ENCODE data around the gene VEPH1. TPM values are rescaled to one million over a fixed set of nuclear protein-coding genes. Genes with fewer than 3 reads are reported as not detected.

VEPH1 gene
- total and polyA plus RNA-seq, 3 experiments from 2014 or later = not detected

DNA sequence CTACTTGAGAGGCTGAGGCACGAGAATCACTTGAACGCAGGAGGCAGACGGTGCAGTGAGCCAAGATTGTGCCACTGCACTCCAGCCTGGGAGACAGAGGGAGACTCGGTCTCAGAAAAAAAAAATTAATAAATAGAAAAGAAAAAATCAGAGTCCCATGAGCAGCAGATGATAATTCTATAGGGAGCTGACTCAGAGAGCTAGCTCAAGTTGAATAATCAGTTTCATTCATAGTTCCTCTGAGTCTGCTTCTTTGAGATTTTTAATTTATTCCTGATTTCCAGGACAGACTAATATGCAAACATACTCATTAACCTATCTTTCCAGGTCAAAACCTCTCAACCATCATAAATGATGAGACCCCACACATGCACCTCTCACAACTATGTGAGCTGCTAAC lies 121.6 kb downstream of the VEPH1 start:
- POLR2A ChIA-PET = no interaction called here
- peaks cover 3% of the 10 kb centered on the region in 2 donors for H3K27me3 Mint-ChIP-seq
- no peaks in the 10 kb centered on the region for H3K9me3 Mint-ChIP-seq
- no peak for DNase-seq
- no peak overlapping the region for H3K27ac ChIP-seq (ENCODE audit: low read depth, low read length)
- H3K4me1 Mint-ChIP-seq = no peaks in the 10 kb centered on the region
- H3K27ac Mint-ChIP-seq = no peak overlapping the region
- H3K4me1 ChIP-seq (ENCODE audit: insufficient read depth, low read length) = no peaks in the 10 kb centered on the region
- CTCF ChIA-PET = no interaction called here
- no peak overlapping the region for H3K4me3 Mint-ChIP-seq
- no peaks in the 10 kb centered on the region for H3K27me3 ChIP-seq (ENCODE audit: insufficient read depth, low read length, poor library complexity, severe bottlenecking)
- H3K36me3 Mint-ChIP-seq = peaks cover 0 to 5% (median 2%) of the 10 kb centered on the region in 3 donors
- no peaks in the 10 kb centered on the region for H3K9me3 ChIP-seq (ENCODE audit: low read length)
- no peaks in the 10 kb centered on the region for H3K36me3 ChIP-seq (ENCODE audit: insufficient read depth, low read length)
- H3K4me3 ChIP-seq (ENCODE audit: low read length) = no peak overlapping the region

DNA sequence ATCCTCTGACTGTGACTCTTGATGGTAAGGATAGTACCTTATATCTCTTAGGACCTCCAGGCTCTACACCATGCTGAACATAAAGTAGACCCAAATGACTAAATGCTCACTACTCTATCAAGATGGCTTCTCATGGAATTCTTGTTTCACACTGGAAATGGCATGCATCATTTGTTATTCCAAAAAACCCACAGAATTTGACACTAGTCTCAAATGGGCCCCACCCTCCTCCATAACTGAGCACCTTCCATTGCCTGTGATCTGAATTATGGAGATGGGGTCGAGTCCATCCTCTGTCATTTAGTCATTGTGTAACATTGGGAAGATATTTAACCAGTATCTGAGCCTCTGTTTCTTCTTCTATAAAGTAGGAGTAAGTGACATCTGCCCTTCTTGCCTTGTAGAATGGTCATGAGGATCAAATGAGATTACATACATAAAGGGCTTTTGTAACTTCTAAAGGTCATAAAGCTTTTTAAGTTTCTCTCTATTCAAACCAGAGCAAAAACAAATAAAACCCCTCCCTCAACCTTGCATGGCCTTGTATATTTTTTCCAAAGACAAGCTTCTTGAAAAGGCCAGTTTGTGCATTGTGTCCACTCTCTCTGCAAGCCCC lies 123.6 kb downstream of the VEPH1 start:
- POLR2A ChIA-PET = no interaction called here
- H3K4me3 Mint-ChIP-seq = no peak overlapping the region

DNA sequence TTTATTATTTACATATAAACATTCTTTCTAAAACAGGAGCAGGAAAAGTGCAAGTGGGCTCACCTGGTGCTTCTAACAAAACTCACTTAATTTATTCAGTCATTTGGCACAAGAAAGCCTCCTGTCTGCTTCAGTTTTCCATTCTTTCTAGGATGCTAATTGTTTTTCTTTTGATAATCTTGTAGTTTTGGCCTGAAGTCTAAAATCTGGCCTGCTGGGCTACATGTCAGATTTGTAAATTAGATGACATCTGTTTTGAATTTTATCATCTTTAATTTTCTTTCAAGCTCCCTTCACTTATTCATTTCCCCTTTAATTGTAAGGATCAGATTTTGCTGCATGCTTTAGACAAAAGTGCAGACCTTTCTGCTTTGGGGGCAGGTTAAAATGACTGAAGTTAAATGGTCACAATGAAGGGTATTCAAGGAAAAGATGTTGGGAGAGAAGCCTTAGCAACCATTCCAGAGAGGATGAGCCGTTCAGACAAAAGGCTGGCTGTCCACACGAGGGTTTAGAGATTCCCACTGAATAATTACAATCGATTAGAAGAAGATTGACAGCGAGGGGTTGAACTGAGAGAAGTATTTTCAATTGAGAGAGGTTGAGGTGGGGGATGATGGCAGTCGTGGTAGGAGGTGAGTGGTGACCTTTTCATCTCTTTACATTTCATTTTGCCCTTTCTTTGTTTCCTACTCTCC lies 126.5 kb downstream of the VEPH1 start:
- Histone ChIP-seq H3K4me3 (ENCODE audit: low read length) (no peak overlapping the region), H3K36me3 (ENCODE audit: insufficient read depth, low read length) (no peaks in the 10 kb centered on the region), H3K4me1 (ENCODE audit: insufficient read depth, low read length) (no peaks in the 10 kb centered on the region), H3K9me3 (ENCODE audit: low read length) (no peaks in the 10 kb centered on the region), H3K27me3 (ENCODE audit: insufficient read depth, low read length, poor library complexity, severe bottlenecking) (no peaks in the 10 kb centered on the region), H3K27ac (ENCODE audit: low read depth, low read length) (no peak overlapping the region)
- Mint-ChIP-seq H3K4me3 (no peak overlapping the region), H3K27ac (no peak overlapping the region), H3K4me1 (no peaks in the 10 kb centered on the region), H3K9me3 (no peaks in the 10 kb centered on the region), H3K36me3 (peaks cover 0 to 5% (median 2%) of the 10 kb centered on the region in 3 donors), H3K27me3 (peaks cover 0 to 7% of the 10 kb centered on the region in 2 donors)
- no peak for DNase-seq
- ChIA-PET POLR2A (no interaction called here), CTCF (no interaction called here)

More for the DNA sequence above, 123.6 kb downstream of the VEPH1 start:
- H3K4me3 ChIP-seq (ENCODE audit: low read length) = no peak overlapping the region
- no peaks in the 10 kb centered on the region for H3K9me3 ChIP-seq (ENCODE audit: low read length)
- Mint-ChIP-seq H3K36me3 (peaks cover 0 to 5% (median 2%) of the 10 kb centered on the region in 3 donors), H3K9me3 (no peaks in the 10 kb centered on the region), H3K27ac (no peak overlapping the region), H3K4me1 (no peaks in the 10 kb centered on the region), H3K27me3 (peaks cover 0 to 7% of the 10 kb centered on the region in 2 donors)
- H3K27me3 ChIP-seq (ENCODE audit: insufficient read depth, low read length, poor library complexity, severe bottlenecking) = no peaks in the 10 kb centered on the region
- CTCF ChIA-PET = no interaction called here
- no peaks in the 10 kb centered on the region for H3K36me3 ChIP-seq (ENCODE audit: insufficient read depth, low read length)
- no peaks in the 10 kb centered on the region for H3K4me1 ChIP-seq (ENCODE audit: insufficient read depth, low read length)
- DNase-seq = no peak
- no peak overlapping the region for H3K27ac ChIP-seq (ENCODE audit: low read depth, low read length)

DNA sequence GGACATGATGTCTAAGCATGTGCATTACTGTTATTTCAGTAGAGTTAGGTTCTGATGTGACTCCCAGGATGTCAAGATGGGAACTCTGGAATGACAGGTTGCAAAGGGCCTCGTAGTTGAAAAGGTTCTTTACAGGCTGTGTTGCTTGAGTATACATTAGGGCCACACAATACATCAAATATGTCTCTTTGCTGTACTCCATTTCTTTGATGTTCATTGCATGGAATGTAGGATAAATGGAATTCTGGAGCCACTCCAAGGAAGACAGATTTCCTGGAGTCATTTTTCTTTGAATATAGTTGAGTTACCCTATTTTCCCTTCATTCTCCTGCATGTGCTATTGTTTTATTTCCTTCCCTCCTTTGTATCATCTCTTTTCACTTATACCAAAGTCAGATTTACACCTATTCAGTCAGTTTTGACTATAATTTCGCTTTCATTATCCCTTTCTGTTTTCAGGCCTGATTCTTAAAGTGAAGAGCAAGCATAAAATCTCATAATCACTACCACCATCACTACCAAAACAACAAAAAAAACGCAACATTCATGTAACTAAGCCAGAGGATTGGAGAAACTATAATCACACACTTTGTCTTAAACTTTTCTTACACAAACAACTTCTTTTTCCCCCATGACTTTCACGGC lies 127.8 kb downstream of the VEPH1 start:
- Histone ChIP-seq H3K27me3 (ENCODE audit: insufficient read depth, low read length, poor library complexity, severe bottlenecking) (no peaks in the 10 kb centered on the region), H3K4me3 (ENCODE audit: low read length) (no peak overlapping the region), H3K36me3 (ENCODE audit: insufficient read depth, low read length) (no peaks in the 10 kb centered on the region), H3K27ac (ENCODE audit: low read depth, low read length) (no peak overlapping the region), H3K4me1 (ENCODE audit: insufficient read depth, low read length) (no peaks in the 10 kb centered on the region), H3K9me3 (ENCODE audit: low read length) (no peaks in the 10 kb centered on the region)
- no peak overlapping the region for H3K27ac Mint-ChIP-seq
- no peak overlapping the region for H3K4me3 Mint-ChIP-seq
- no peaks in the 10 kb centered on the region for H3K36me3 Mint-ChIP-seq
- POLR2A ChIA-PET = no interaction called here
- peaks cover 0 to 7% of the 10 kb centered on the region in 2 donors for H3K27me3 Mint-ChIP-seq
- no peaks in the 10 kb centered on the region for H3K9me3 Mint-ChIP-seq
- DNase-seq = no peak
- CTCF ChIA-PET = no interaction called here
- no peaks in the 10 kb centered on the region for H3K4me1 Mint-ChIP-seq

DNA sequence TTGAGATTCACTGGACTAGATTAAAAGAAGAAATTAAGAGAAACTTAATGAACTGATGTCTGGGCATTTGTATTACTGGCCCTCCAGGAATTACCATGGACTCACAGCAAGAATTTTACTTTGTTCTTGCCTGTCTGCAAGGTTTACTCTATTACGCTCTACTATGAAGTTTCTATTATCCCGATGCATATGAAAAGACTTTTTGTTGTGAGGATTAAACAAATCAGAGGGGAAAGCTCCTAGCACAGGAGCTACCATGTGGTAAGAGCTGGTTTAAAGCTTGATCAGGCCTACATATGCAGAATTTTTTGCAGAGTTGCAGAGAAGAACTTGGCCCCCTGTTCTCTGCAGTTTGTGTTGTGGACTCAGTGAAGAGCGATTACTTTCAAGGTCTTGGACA lies 128.3 kb downstream of the VEPH1 start:
- H3K36me3 Mint-ChIP-seq = no peaks in the 10 kb centered on the region
- ChIA-PET CTCF (no interaction called here), POLR2A (no interaction called here)
- no peaks in the 10 kb centered on the region for H3K36me3 ChIP-seq (ENCODE audit: insufficient read depth, low read length)
- H3K4me3 Mint-ChIP-seq = no peak overlapping the region
- H3K4me1 Mint-ChIP-seq = no peaks in the 10 kb centered on the region
- no peaks in the 10 kb centered on the region for H3K9me3 ChIP-seq (ENCODE audit: low read length)
- H3K4me3 ChIP-seq (ENCODE audit: low read length) = no peak overlapping the region
- no peak overlapping the region for H3K27ac ChIP-seq (ENCODE audit: low read depth, low read length)
- no peak overlapping the region for H3K27ac Mint-ChIP-seq
- H3K27me3 ChIP-seq (ENCODE audit: insufficient read depth, low read length, poor library complexity, severe bottlenecking) = no peaks in the 10 kb centered on the region
- DNase-seq = no peak
- H3K9me3 Mint-ChIP-seq = no peaks in the 10 kb centered on the region
- H3K27me3 Mint-ChIP-seq = peaks cover 0 to 4% of the 10 kb centered on the region in 2 donors
- no peaks in the 10 kb centered on the region for H3K4me1 ChIP-seq (ENCODE audit: insufficient read depth, low read length)

DNA sequence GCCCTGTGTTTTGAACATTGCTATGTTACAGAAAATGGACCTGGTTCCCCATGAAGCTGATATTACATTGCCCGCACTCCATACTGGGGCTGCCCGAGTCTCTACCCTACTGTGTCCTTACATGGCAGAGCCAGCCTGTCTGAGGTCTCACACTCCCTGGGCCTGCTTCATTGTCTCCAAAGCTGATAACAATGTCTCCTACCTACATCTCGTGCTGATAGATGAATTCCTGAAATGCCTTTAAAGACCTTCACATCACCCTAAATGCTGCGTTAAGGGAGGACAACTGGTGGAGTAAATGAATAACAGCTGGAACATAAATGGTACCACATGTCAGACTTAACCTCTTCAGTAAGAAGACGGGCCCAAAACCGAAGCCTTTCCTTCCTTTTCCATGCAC lies 129.4 kb downstream of the VEPH1 start:
- Histone ChIP-seq H3K4me1 (ENCODE audit: insufficient read depth, low read length) (no peaks in the 10 kb centered on the region), H3K4me3 (ENCODE audit: low read length) (no peak overlapping the region), H3K36me3 (ENCODE audit: insufficient read depth, low read length) (no peaks in the 10 kb centered on the region), H3K9me3 (ENCODE audit: low read length) (no peaks in the 10 kb centered on the region), H3K27ac (ENCODE audit: low read depth, low read length) (no peak overlapping the region), H3K27me3 (ENCODE audit: insufficient read depth, low read length, poor library complexity, severe bottlenecking) (no peaks in the 10 kb centered on the region)
- no peaks in the 10 kb centered on the region for H3K36me3 Mint-ChIP-seq
- ChIA-PET CTCF (no interaction called here), POLR2A (no interaction called here)
- H3K4me3 Mint-ChIP-seq = no peak overlapping the region
- DNase-seq = no peak
- H3K9me3 Mint-ChIP-seq = peaks cover 0 to 4% (median 0%) of the 10 kb centered on the region in 5 donors
- H3K27me3 Mint-ChIP-seq = peaks cover 0 to 4% of the 10 kb centered on the region in 2 donors
- H3K4me1 Mint-ChIP-seq = no peaks in the 10 kb centered on the region
- H3K27ac Mint-ChIP-seq = no peak overlapping the region

DNA sequence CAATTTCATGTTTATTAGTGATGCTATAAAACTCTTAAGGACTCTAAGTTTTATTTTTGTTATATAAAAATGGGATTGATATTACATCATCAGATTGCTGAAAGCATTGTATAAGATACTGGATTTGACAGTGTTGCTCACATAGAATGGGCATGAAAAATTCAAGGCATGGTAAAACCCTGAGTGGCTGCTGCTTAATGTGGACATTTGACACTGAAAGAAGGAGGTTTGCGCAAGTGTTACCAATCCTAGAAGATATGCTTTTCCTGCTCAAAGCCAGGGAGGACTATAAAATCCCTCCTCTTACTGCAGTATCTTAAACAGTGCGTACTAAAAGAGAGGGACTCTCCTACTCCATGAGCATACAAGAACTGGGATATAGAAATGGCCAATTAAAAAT lies 132.3 kb downstream of the VEPH1 start:
- CTCF ChIA-PET = no interaction called here

DNA sequence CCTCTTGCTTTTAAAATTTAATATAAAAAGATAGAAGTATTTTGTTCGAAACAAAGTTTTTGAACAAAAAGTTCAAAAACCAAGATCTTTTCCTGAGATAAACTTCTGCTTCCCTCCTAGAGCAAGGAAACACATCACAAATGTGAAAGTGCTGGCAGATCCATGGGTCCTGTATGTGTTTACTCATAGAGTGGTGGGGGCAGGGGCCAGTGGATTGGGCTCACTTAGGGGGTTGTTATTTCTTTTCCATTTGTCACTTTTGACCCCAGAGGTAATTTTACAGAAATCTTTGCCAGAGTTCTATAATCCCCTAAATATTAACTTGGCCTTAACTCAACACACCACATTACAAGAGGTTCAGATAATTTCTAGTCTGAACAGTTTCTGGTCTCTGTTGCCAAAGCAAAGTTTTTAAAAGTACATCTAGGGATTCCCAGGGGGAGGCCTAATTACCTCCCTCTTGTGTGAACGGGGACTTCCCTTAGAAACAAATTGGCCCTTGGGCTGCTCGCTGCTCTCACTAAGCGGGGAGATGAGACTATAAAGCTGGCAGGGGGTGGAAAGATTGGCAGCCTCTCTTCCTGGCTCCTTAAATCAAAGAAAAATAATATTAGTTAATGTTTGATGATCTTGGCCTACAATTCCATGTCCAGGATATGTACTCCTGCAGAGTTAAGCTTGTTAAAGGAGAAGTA lies 133.3 kb downstream of the VEPH1 start:
- Histone ChIP-seq H3K4me3 (ENCODE audit: low read length) (no peak overlapping the region), H3K9me3 (ENCODE audit: low read length) (no peaks in the 10 kb centered on the region), H3K4me1 (ENCODE audit: insufficient read depth, low read length) (no peaks in the 10 kb centered on the region), H3K27ac (ENCODE audit: low read depth, low read length) (no peak overlapping the region), H3K27me3 (ENCODE audit: insufficient read depth, low read length, poor library complexity, severe bottlenecking) (no peaks in the 10 kb centered on the region), H3K36me3 (ENCODE audit: insufficient read depth, low read length) (no peaks in the 10 kb centered on the region)
- Mint-ChIP-seq H3K27ac (no peak overlapping the region), H3K4me3 (no peak overlapping the region), H3K4me1 (no peaks in the 10 kb centered on the region), H3K36me3 (no peaks in the 10 kb centered on the region), H3K9me3 (peaks cover 0 to 4% (median 0%) of the 10 kb centered on the region in 5 donors), H3K27me3 (peaks cover 0 to 1% of the 10 kb centered on the region in 2 donors)
- CTCF ChIA-PET = no interaction called here
- POLR2A ChIA-PET = no interaction called here
- DNase-seq = no peak

More for the DNA sequence above, 132.3 kb downstream of the VEPH1 start:
- Histone ChIP-seq H3K27me3 (ENCODE audit: insufficient read depth, low read length, poor library complexity, severe bottlenecking) (no peaks in the 10 kb centered on the region), H3K4me3 (ENCODE audit: low read length) (no peak overlapping the region), H3K27ac (ENCODE audit: low read depth, low read length) (no peak overlapping the region), H3K36me3 (ENCODE audit: insufficient read depth, low read length) (no peaks in the 10 kb centered on the region), H3K4me1 (ENCODE audit: insufficient read depth, low read length) (no peaks in the 10 kb centered on the region), H3K9me3 (ENCODE audit: low read length) (no peaks in the 10 kb centered on the region)
- H3K27ac Mint-ChIP-seq = no peak overlapping the region
- peaks cover 0 to 2% of the 10 kb centered on the region in 2 donors for H3K27me3 Mint-ChIP-seq
- peaks cover 0 to 4% (median 0%) of the 10 kb centered on the region in 5 donors for H3K9me3 Mint-ChIP-seq
- POLR2A ChIA-PET = no interaction called here
- DNase-seq = no peak
- no peak overlapping the region for H3K4me3 Mint-ChIP-seq
- H3K4me1 Mint-ChIP-seq = no peaks in the 10 kb centered on the region
- no peaks in the 10 kb centered on the region for H3K36me3 Mint-ChIP-seq

Data from CD8-positive, alpha-beta memory T cell (primary cell).